Astrocyte of the spinal cord (primary cell): ENCODE results near the gene IGFN1.

Experiments
- DNase-seq: peaks from one replicate; pipeline ENCODE4 v3.0.0; 2011; ENCODE audit warnings: low read depth, low spot score
- H3K4me3 ChIP-seq: 2 replicates; pipeline ENCODE4 v1.5.1; 2011; ENCODE audit warnings: low read depth, mild to moderate bottlenecking, low read length, moderate library complexity
- CTCF ChIP-seq: IDR thresholded peaks from 2 replicates; pipeline ENCODE4 v1.5.1; 2012; ENCODE audit warnings: low read depth, mild to moderate bottlenecking, low read length, inconsistent platforms
- in situ Hi-C: cut with HindIII; loops from 2 replicates; pipeline ENCODE4 v1.10.0; 2017; ENCODE audit warnings: low sequenced_read_pairs

The IGFN1 gene

DNA sequence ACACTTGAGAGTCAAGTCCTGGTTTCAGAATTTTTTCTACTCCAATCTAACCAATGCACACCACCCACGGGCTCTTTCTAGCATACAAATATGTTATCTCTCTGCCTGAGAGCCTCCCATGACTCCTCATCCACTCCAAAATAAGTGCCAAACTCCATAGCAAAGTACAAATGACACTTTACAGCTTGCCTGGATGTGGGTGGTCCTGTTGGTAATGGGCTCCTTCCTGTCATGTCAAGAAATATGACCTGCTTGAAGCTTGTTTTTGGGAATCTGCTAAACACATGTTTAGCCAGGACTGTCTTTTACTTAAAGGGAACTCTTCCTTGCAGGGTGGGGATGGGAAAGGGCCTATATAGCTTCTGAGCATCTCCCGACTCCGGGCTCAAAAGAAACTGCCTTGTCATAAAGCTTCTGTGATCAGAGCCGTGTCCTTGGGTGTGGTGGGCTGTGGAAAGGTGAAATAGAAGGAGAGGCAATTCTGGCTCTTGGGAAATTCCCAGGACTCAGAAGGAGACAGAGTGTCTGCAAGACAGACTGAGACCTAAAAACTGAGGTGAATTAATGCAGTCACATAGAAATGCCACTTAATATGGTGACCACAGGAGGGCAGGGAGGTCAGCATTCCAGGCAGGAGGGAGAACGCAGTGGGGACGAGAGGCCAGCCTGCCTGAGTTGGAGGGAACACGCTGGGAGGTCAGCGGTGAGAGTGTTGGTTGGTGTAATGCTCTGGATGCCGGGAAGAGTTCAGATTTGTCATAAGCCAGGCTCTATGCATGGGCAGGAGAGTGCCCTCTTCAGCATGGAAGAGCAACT lies 6.1 kb upstream of the IGFN1 start:
- peak; percentile 65 for DNase-seq
- in situ Hi-C loops = no loop called here
- TF ChIP-seq CTCF = peak; percentile 61
- H3K4me3 ChIP-seq = no peak overlapping the region

GRCh38 chr1:201185123-201185453 lies 5.5 kb upstream of the IGFN1 start:
- in situ Hi-C loops = no loop called here
- no peak overlapping the region for H3K4me3 ChIP-seq
- no peak for DNase-seq
- TF ChIP-seq CTCF = no peak

- in situ Hi-C loops = no loop called here
- DNase-seq = no peak
Measured at GRCh38 chr1:201185527-201186128, 5.0 kb upstream of the IGFN1 start.

GRCh38 chr1:201186192-201186591 lies 4.4 kb upstream of the IGFN1 start:
- H3K4me3 ChIP-seq = no peak overlapping the region
- no peak for DNase-seq
- in situ Hi-C loops = no loop called here
- no peak for TF ChIP-seq CTCF

More at GRCh38 chr1:201185527-201186128, 5.0 kb upstream of the IGFN1 start:
- no peak overlapping the region for H3K4me3 ChIP-seq
- no peak for TF ChIP-seq CTCF

- no peak for DNase-seq
- in situ Hi-C loops = no loop called here
- no peak overlapping the region for H3K4me3 ChIP-seq
- no peak for TF ChIP-seq CTCF
Measured at GRCh38 chr1:201189085-201189484, 1.5 kb upstream of the IGFN1 start.

GRCh38 chr1:201190005-201190404 lies 619 bp upstream of the IGFN1 start:
- in situ Hi-C loops = no loop called here
- H3K4me3 ChIP-seq = no peak overlapping the region
- TF ChIP-seq CTCF = no peak
- DNase-seq = no peak
